Measurements from ENCODE around the gene RPGR.

RPGR gene

GRCh38 chrX:38311743-38312142, 15.6 kb downstream of the RPGR start:
- no peak overlapping the region for H3K27ac ChIP-seq
- TF ChIP-seq ZFX (IDR thresholded peaks at IDR 0.05) (no peak), CTCF (conservative IDR thresholded peaks at IDR 0.05) (no peak)

GRCh38 chrX:38305971-38306370, 21.3 kb downstream of the RPGR start:
- no peak overlapping the region for H3K27ac ChIP-seq
- TF ChIP-seq ZFX (IDR thresholded peaks at IDR 0.05): no peak
- no peak for TF ChIP-seq CTCF (conservative IDR thresholded peaks at IDR 0.05)

- no peak overlapping the region for H3K27ac ChIP-seq
- TF ChIP-seq ZFX (IDR thresholded peaks at IDR 0.05) (no peak), CTCF (conservative IDR thresholded peaks at IDR 0.05) (peak; percentile 37)
These were observed 23.3 kb downstream of the RPGR start for GRCh38 chrX:38304010-38304409.

GRCh38 chrX:38293741-38294140, 33.6 kb downstream of the RPGR start:
- TF ChIP-seq ZFX (IDR thresholded peaks at IDR 0.05) (no peak), CTCF (conservative IDR thresholded peaks at IDR 0.05) (no peak)
- no peak overlapping the region for H3K27ac ChIP-seq

GRCh38 chrX:38287674-38288073, 39.6 kb downstream of the RPGR start:
- no peak overlapping the region for H3K27ac ChIP-seq
- TF ChIP-seq CTCF (conservative IDR thresholded peaks at IDR 0.05): no peak
- no peak for TF ChIP-seq ZFX (IDR thresholded peaks at IDR 0.05)

GRCh38 chrX:38285649-38286048, 41.7 kb downstream of the RPGR start:
- TF ChIP-seq ZFX (IDR thresholded peaks at IDR 0.05): no peak
- no peak for TF ChIP-seq CTCF (conservative IDR thresholded peaks at IDR 0.05)
- no peak overlapping the region for H3K27ac ChIP-seq

- no peak overlapping the region for H3K27ac ChIP-seq
- TF ChIP-seq CTCF (conservative IDR thresholded peaks at IDR 0.05) (peak; percentile 17), ZFX (IDR thresholded peaks at IDR 0.05) (no peak)
These were observed 45.3 kb downstream of the RPGR start for GRCh38 chrX:38282049-38282448.

All from C4-2B (cell line).